H9 (cell line): ENCODE results near the gene LGALS12. TPM values are rescaled to one million over a fixed set of nuclear protein-coding genes. Genes with fewer than 3 reads are reported as not detected.

Experiments used
- DNase-seq: peaks from one replicate; pipeline ENCODE4 v3.0.0-alpha.2; 2017
- H2AFZ ChIP-seq: one replicate; pipeline ENCODE4 v1.6.1; 2013; ENCODE audit warnings: mild to moderate bottlenecking, low read length, control low read depth, moderate library complexity
- H2AK5ac ChIP-seq: 2 replicates; pipeline ENCODE4 v1.6.1; 2013; ENCODE audit warnings: low read length, control low read depth, mixed read lengths; ENCODE audit not compliant: insufficient read length
- H2BK120ac ChIP-seq: one replicate; pipeline ENCODE4 v1.6.1; 2013; ENCODE audit warnings: low read depth, mild to moderate bottlenecking, low read length, control low read depth, inconsistent platforms; ENCODE audit not compliant: poor library complexity, severe bottlenecking
- H2BK12ac ChIP-seq: 2 replicates; pipeline ENCODE4 v1.6.1; 2013; ENCODE audit warnings: low read length, control low read depth, mixed read lengths, low read depth; ENCODE audit not compliant: insufficient read length
- H2BK15ac ChIP-seq: 2 replicates; pipeline ENCODE4 v1.6.1; 2013; ENCODE audit warnings: low read depth, low read length, control low read depth
- H2BK20ac ChIP-seq: one replicate; pipeline ENCODE4 v1.6.1; 2013; ENCODE audit warnings: low read depth, mild to moderate bottlenecking, low read length, control low read depth, inconsistent platforms; ENCODE audit not compliant: poor library complexity, severe bottlenecking
- H2BK5ac ChIP-seq: 2 replicates; pipeline ENCODE4 v1.6.1; 2013; ENCODE audit warnings: low read length, control low read depth, mixed read lengths; ENCODE audit not compliant: insufficient read length
- H3K14ac ChIP-seq: 2 replicates; pipeline ENCODE4 v1.6.1; 2013; ENCODE audit warnings: low read length, control low read depth; ENCODE audit not compliant: insufficient read depth
- H3K18ac ChIP-seq: 2 replicates; pipeline ENCODE4 v1.6.1; 2013; ENCODE audit warnings: low read depth, mild to moderate bottlenecking, mixed read lengths, low read length, control low read depth; ENCODE audit not compliant: insufficient read length
- H3K23ac ChIP-seq: 2 replicates; pipeline ENCODE4 v1.6.1; 2013; ENCODE audit warnings: low read length, control low read depth, mixed read lengths, low read depth; ENCODE audit not compliant: insufficient read length
- H3K23me2 ChIP-seq: 2 replicates; pipeline ENCODE4 v1.6.1; 2013; ENCODE audit warnings: low read depth, mild to moderate bottlenecking, mixed read lengths, low read length, control low read depth; ENCODE audit not compliant: insufficient read length, poor library complexity, severe bottlenecking
- H3K27ac ChIP-seq: 2 replicates; pipeline ENCODE4 v1.5.1; 2013; ENCODE audit warnings: low read length, control low read depth, mixed read lengths, low read depth; ENCODE audit not compliant: insufficient read length
- H3K27me3 ChIP-seq: 2 replicates; pipeline ENCODE4 v1.6.1; 2013; ENCODE audit warnings: low read length, control low read depth, inconsistent platforms; ENCODE audit not compliant: insufficient read depth
- H3K4ac ChIP-seq: 2 replicates; pipeline ENCODE4 v1.6.1; 2013; ENCODE audit warnings: low read depth, mild to moderate bottlenecking, control low read depth, inconsistent platforms, low read length, moderate library complexity
- H3K4me1 ChIP-seq: 2 replicates; pipeline ENCODE4 v1.6.1; 2013; ENCODE audit warnings: low read length, control low read depth, inconsistent platforms; ENCODE audit not compliant: insufficient read depth
- H3K4me2 ChIP-seq: 2 replicates; pipeline ENCODE4 v1.6.1; 2013; ENCODE audit warnings: low read length, control low read depth, mixed read lengths; ENCODE audit not compliant: insufficient read length, insufficient read depth
- H3K56ac ChIP-seq: 2 replicates; pipeline ENCODE4 v1.6.1; 2013; ENCODE audit warnings: low read depth, mild to moderate bottlenecking, mixed read lengths, low read length, control low read depth; ENCODE audit not compliant: insufficient read length
- H3K79me1 ChIP-seq: 2 replicates; pipeline ENCODE4 v1.6.1; 2013; ENCODE audit warnings: low read depth, mild to moderate bottlenecking, moderate library complexity, low read length, control low read depth, inconsistent platforms; ENCODE audit not compliant: insufficient read depth, poor library complexity, severe bottlenecking
- H3K79me2 ChIP-seq: 2 replicates; pipeline ENCODE4 v1.6.1; 2013; ENCODE audit warnings: low read length, control low read depth, inconsistent platforms; ENCODE audit not compliant: insufficient read depth
- H3K9ac ChIP-seq: 2 replicates; pipeline ENCODE4 v1.6.1; 2013; ENCODE audit warnings: low read length, control low read depth, mixed read lengths; ENCODE audit not compliant: insufficient read length; ENCODE audit errors: extremely low read depth
- H3K9me3 ChIP-seq: one replicate; pipeline ENCODE4 v1.6.1; 2013; ENCODE audit warnings: low read depth, low read length, inconsistent platforms; ENCODE audit not compliant: control insufficient read depth
- H3T11ph ChIP-seq: one replicate; pipeline ENCODE4 v1.6.1; 2013; ENCODE audit warnings: mild to moderate bottlenecking, low read length, control low read depth, inconsistent platforms
- H4K20me1 ChIP-seq: one replicate; pipeline ENCODE4 v1.6.1; 2013; ENCODE audit not compliant: control insufficient read depth, insufficient read length, insufficient read depth
- H4K5ac ChIP-seq: 2 replicates; pipeline ENCODE4 v1.6.1; 2013; ENCODE audit warnings: low read depth, mild to moderate bottlenecking, mixed read lengths, low read length, control low read depth; ENCODE audit not compliant: insufficient read length
- H4K8ac ChIP-seq: replicated peaks from 2 replicates; pipeline ENCODE4 v1.6.1; 2013; ENCODE audit warnings: low read length, control low read depth, mixed read lengths, low read depth; ENCODE audit not compliant: insufficient read length
- H4K91ac ChIP-seq: 2 replicates; pipeline ENCODE4 v1.6.1; 2013; ENCODE audit warnings: low read depth, mild to moderate bottlenecking, moderate library complexity, mixed read lengths, low read length, control low read depth; ENCODE audit not compliant: insufficient read length
- H3K27ac Mint-ChIP-seq, 3 experiments: 2 replicates in 2 of 3; 3 replicates in 1 of 3; pipeline ENCODE4 v1.8.0; 2020 to 2021; ENCODE audit warnings: mixed read lengths in 3 of 3, mild to moderate bottlenecking in 1 of 3, moderate library complexity in 1 of 3
- H3K27me3 Mint-ChIP-seq: 2 replicates; pipeline ENCODE4 v1.8.0; 2021; ENCODE audit warnings: low read depth, mild to moderate bottlenecking, moderate library complexity, mixed read lengths
- H3K36me3 Mint-ChIP-seq, 3 experiments: 2 replicates in 2 of 3; 3 replicates in 1 of 3; pipeline ENCODE4 v1.8.0; 2020 to 2021; ENCODE audit warnings: low read depth in 3 of 3, mixed read lengths in 3 of 3; ENCODE audit not compliant: insufficient read depth in 1 of 3
- H3K4me1 Mint-ChIP-seq, 2 experiments: 2 replicates each; pipeline ENCODE4 v1.8.0; 2020; ENCODE audit warnings: mixed read lengths in 2 of 2
- H3K4me3 Mint-ChIP-seq, 2 experiments: 2 replicates in 1 of 2; 3 replicates in 1 of 2; pipeline ENCODE4 v1.8.0; 2020 to 2021; ENCODE audit warnings: mild to moderate bottlenecking in 2 of 2, mixed read lengths in 2 of 2, moderate library complexity in 1 of 2
- H3K9me3 Mint-ChIP-seq, 2 experiments: 2 replicates in 1 of 2; 3 replicates in 1 of 2; pipeline ENCODE4 v1.8.0; 2020; ENCODE audit warnings: mild to moderate bottlenecking in 2 of 2, mixed read lengths in 2 of 2, moderate library complexity in 1 of 2
- WGBS: extraction: QIAGEN DNeasy Blood & Tissue Kit; methylation state at CpG from one replicate; pipeline ENCODE4 v1.1.7; 2013; ENCODE audit warnings: missing lambda C conversion rate, low lambda C conversion rate, mixed read lengths; ENCODE audit not compliant: insufficient read length; ENCODE audit errors: extremely low coverage; 5-methylcytosine and 5-hydroxymethylcytosine counted together
- total RNA-seq: library from RNA; stranded (reverse); gene quantifications from 2 replicates; pipeline ENCODE4 v1.2.1, GENCODE V29; 2021
- TF ChIP-seq, protein P1 (sequence below): fragments of 200-600 bp; sonication (generic); conservative IDR thresholded peaks from 3 replicates; pipeline ENCODE4 v1.8.0; 2021; ENCODE audit warnings: antibody characterized with exemption, mild to moderate bottlenecking

Gene LGALS12
- total RNA-seq, 1 experiment from 2014 or later, result 1.9 TPM

DNA sequence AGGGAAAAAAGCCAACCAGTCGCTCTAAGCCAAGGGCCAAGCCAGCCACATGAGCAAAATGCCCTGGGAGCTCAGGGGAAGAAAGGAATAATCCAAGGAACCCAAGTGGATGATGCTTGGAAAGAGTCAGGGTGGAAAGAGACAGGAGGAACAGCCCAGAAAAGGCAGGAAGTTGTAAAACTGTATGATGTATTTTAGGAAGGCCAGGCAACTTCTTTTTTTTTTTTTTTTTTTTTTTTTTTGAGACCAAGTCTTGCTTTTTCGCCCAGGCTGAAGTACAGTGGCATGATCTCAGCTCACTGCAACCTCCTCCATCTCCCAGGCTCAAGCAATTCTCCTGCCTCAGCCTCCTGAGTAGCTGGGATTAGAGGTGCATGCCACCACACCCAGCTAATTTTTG lies 1.6 kb downstream of the LGALS12 start:
- H3K27ac Mint-ChIP-seq, result peak overlapping the region in 2 of 3 experiments; percentile 8 to 53; a peak in 2 of 7 replicates
- no peaks in the 10 kb centered on the region for H3K79me2 ChIP-seq

More for the DNA sequence above, 1.6 kb downstream of the LGALS12 start:
- H4K20me1 ChIP-seq, result no peaks in the 10 kb centered on the region
- peaks cover 0 to 10% (median 2%) of the 10 kb centered on the region in 3 experiments; a peak in 2 of 7 replicates for H3K36me3 Mint-ChIP-seq
- H3T11ph ChIP-seq, result no peak overlapping the region
- H3K9me3 ChIP-seq, result no peaks in the 10 kb centered on the region
- 0 out of 5 replicates have a peak, but pooled peaks cover 0 to 3% of the 10 kb centered on the region in 2 experiments for H3K9me3 Mint-ChIP-seq
- H4K91ac ChIP-seq, result no peak overlapping the region
- H3K23me2 ChIP-seq, result no peaks in the 10 kb centered on the region
- no peak overlapping the region for H3K4me3 Mint-ChIP-seq
- no peak overlapping the region for H3K9ac ChIP-seq
- H3K4me2 ChIP-seq, result no peak overlapping the region
- H3K27ac ChIP-seq, result no peak overlapping the region
- H2BK15ac ChIP-seq, result no peak overlapping the region
- H3K27me3 ChIP-seq, result no peaks in the 10 kb centered on the region
- no peak overlapping the region for H4K5ac ChIP-seq
- no CpG with 5 or more reads among the region's 2 CpGs for WGBS
- H2AK5ac ChIP-seq, result no peak overlapping the region
- H4K8ac ChIP-seq, result no peak overlapping the region
- H2AFZ ChIP-seq, result no peak overlapping the region
- no peak overlapping the region for H3K14ac ChIP-seq
- H3K56ac ChIP-seq, result no peak overlapping the region
- no peak overlapping the region for H2BK120ac ChIP-seq
- H3K27me3 Mint-ChIP-seq, result peaks cover 1% of the 10 kb centered on the region
- H3K79me1 ChIP-seq, result no peaks in the 10 kb centered on the region
- peaks cover 9% of the 10 kb centered on the region; the same call in 1 of the 2 replicates for H3K4me1 ChIP-seq
- no peak overlapping the region for H3K23ac ChIP-seq
- H2BK20ac ChIP-seq, result no peak overlapping the region
- H2BK5ac ChIP-seq, result no peak overlapping the region
- no peak for DNase-seq
- H3K4ac ChIP-seq, result no peak overlapping the region
- TF ChIP-seq, protein P1, sequence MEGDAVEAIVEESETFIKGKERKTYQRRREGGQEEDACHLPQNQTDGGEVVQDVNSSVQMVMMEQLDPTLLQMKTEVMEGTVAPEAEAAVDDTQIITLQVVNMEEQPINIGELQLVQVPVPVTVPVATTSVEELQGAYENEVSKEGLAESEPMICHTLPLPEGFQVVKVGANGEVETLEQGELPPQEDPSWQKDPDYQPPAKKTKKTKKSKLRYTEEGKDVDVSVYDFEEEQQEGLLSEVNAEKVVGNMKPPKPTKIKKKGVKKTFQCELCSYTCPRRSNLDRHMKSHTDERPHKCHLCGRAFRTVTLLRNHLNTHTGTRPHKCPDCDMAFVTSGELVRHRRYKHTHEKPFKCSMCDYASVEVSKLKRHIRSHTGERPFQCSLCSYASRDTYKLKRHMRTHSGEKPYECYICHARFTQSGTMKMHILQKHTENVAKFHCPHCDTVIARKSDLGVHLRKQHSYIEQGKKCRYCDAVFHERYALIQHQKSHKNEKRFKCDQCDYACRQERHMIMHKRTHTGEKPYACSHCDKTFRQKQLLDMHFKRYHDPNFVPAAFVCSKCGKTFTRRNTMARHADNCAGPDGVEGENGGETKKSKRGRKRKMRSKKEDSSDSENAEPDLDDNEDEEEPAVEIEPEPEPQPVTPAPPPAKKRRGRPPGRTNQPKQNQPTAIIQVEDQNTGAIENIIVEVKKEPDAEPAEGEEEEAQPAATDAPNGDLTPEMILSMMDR, result no peak
- H2BK12ac ChIP-seq, result no peak overlapping the region
- H3K18ac ChIP-seq, result no peak overlapping the region
- peaks cover 62 to 67% of the 10 kb centered on the region in 2 experiments for H3K4me1 Mint-ChIP-seq
